Measurements from ENCODE around the gene SEMA3D. TPM values are rescaled to one million over a fixed set of nuclear protein-coding genes. Genes with fewer than 3 reads are reported as not detected.

SEMA3D gene
- total and polyA plus RNA-seq, 2 of the 4 experiments (the other 2 are of a cell fraction), result 2.9 to 13.6 TPM

GRCh38 chr7:85144771-85145170, 42.1 kb downstream of the SEMA3D start:
- H2BK15ac ChIP-seq (ENCODE audit: low read depth, low read length), result no peak overlapping the region
- CTCF ChIA-PET, result interaction anchor here (0.6 kb wide), 2 partner anchors 18 to 1705 kb away, joined by 3 to 4 read pairs; no protein-coding TSS in a partner anchor
- no peak overlapping the region for H2AK9ac ChIP-seq (replicated peaks; ENCODE audit: low read depth, low read length, poor library complexity)
- no peak overlapping the region for H3K4me2 ChIP-seq (ENCODE audit: low read depth, low read length)
- ATAC-seq (ENCODE audit: low read depth) (no peak), DNase-seq (no peak)
- no peak overlapping the region for H3K18ac ChIP-seq (ENCODE audit: low read depth, low read length)
- H4K20me1 ChIP-seq (ENCODE audit: insufficient read depth, low read length), result no peaks in the 10 kb centered on the region
- WGBS, 2 experiments (ENCODE audit: extremely low coverage in 2 of 2, insufficient read length in 1 of 2), result no CpG with 5 or more reads among the region's 1 CpG
- no peaks in the 10 kb centered on the region for H3K79me1 ChIP-seq (ENCODE audit: low read depth in 1 of 2, low read length in 2 of 2)
- H2AFZ ChIP-seq (replicated peaks; ENCODE audit: low read length, poor library complexity), result no peak overlapping the region
- intact Hi-C loops (cut with micrococcal nuclease) (no loop called here), dilution Hi-C loops (cut with HindIII; ENCODE audit: low sequenced_read_pairs, unreplicated experiment) (no loop called here), in situ Hi-C loops (cut with MboI; ENCODE audit: low sequenced_read_pairs) (no loop called here)
- no peak overlapping the region for H3K4me3 ChIP-seq (ENCODE audit: insufficient read depth, low read depth, low read length)
- no peak overlapping the region for H2BK20ac ChIP-seq (ENCODE audit: low read depth, low read length)
- peaks cover 2% of the 10 kb centered on the region; the same call in 1 of the 2 replicates for H3K9me1 ChIP-seq (ENCODE audit: insufficient read depth, low read length)
- H3K36me3 ChIP-seq (ENCODE audit: control insufficient read depth, insufficient read depth, low read length), result no peaks in the 10 kb centered on the region
- POLR2A ChIA-PET (ENCODE audit: unreplicated experiment), result no interaction called here
- no peak overlapping the region for H4K8ac ChIP-seq (ENCODE audit: low read depth in 2 of 2, low read length in 2 of 2)
- no peak overlapping the region for H4K5ac ChIP-seq (ENCODE audit: low read depth, low read length)
- H2BK120ac ChIP-seq (ENCODE audit: low read depth, low read length), result no peak overlapping the region
- no peak overlapping the region for H3K14ac ChIP-seq (replicated peaks; ENCODE audit: low read depth, low read length)
- no peak overlapping the region for H3K4ac ChIP-seq (ENCODE audit: low read depth, low read length)
- H3K23ac ChIP-seq (ENCODE audit: low read depth, low read length), result no peak overlapping the region
- no peaks in the 10 kb centered on the region for H3K27me3 ChIP-seq (ENCODE audit: control insufficient read depth, insufficient read depth, low read length)
- H3K27ac ChIP-seq (ENCODE audit: insufficient read depth, low read length), result no peak overlapping the region
- no peak overlapping the region for H4K91ac ChIP-seq (ENCODE audit: insufficient read depth, low read depth, low read length)
- no TSS peak for BruUV-seq (replicated peaks)
- no peak for TF ChIP-seq MXI1 (IDR thresholded peaks at IDR 0.05; ENCODE audit: borderline replicate concordance, low read depth, low read length)
- no peak for TF ChIP-seq SMC3 (IDR thresholded peaks at IDR 0.05; ENCODE audit: low read depth, low read length)
- no peak for TF ChIP-seq BHLHE40 (IDR thresholded peaks at IDR 0.05; ENCODE audit: low read depth, low read length)
- no peak for TF ChIP-seq NFE2L2 (IDR thresholded peaks at IDR 0.05; ENCODE audit: low read depth, low read length)
- no peak for TF ChIP-seq USF2 (IDR thresholded peaks at IDR 0.05; ENCODE audit: low read depth, low read length)
- TF ChIP-seq MAFK (IDR thresholded peaks at IDR 0.05; ENCODE audit: low read depth, low read length), result no peak
- no peak for TF ChIP-seq CTCF (conservative IDR thresholded peaks at IDR 0.05; ENCODE audit: low read depth, low read length)
- no peak for TF ChIP-seq RFX5 (IDR thresholded peaks at IDR 0.05; ENCODE audit: low read depth, low read length)
- no peak for TF ChIP-seq FOS (IDR thresholded peaks at IDR 0.05; ENCODE audit: low read depth, low read length)
- TF ChIP-seq CEBPB (IDR thresholded peaks at IDR 0.05; ENCODE audit: low read depth, low read length), result no peak
- no peak for TF ChIP-seq RAD21 (IDR thresholded peaks at IDR 0.05; ENCODE audit: low read length)
- no peak for TF ChIP-seq ELK1 (IDR thresholded peaks at IDR 0.05; ENCODE audit: borderline replicate concordance, low read depth, low read length)
- TF ChIP-seq RCOR1 (IDR thresholded peaks at IDR 0.05; ENCODE audit: insufficient replicate concordance, low read length), result no peak
- no peak for TF ChIP-seq POLR2A (IDR thresholded peaks at IDR 0.05; ENCODE audit: low read depth, low read length)
- no peak for TF ChIP-seq MAZ (IDR thresholded peaks at IDR 0.05; ENCODE audit: borderline replicate concordance, low read depth, low read length)
- no peak for TF ChIP-seq CHD1 (IDR thresholded peaks at IDR 0.05; ENCODE audit: low read depth, low read length)
- H3K56ac ChIP-seq (ENCODE audit: extremely low read depth, insufficient read depth, low read length), result no peak overlapping the region
- H2AK5ac ChIP-seq (ENCODE audit: low read depth, low read length), result no peak overlapping the region
- H3K4me1 ChIP-seq (ENCODE audit: control insufficient read depth, insufficient read depth, low read length), result no peaks in the 10 kb centered on the region
- H3K9me3 ChIP-seq (ENCODE audit: control insufficient read depth, insufficient read depth, low read length), result no peaks in the 10 kb centered on the region
- H2BK5ac ChIP-seq (ENCODE audit: low read depth, low read length, poor library complexity, severe bottlenecking), result no peak overlapping the region
- no peak overlapping the region for H3K9ac ChIP-seq (ENCODE audit: low read depth, low read length)
